HG03196 (cell line): Measurements from ENCODE around the gene BBS1.
"Not testable (repeated sequence)": the region's sequence is repeated elsewhere in the genome, so short reads cannot be mapped to it uniquely, and the experiment has no call there.

Experiments used
- ATAC-seq: cut with Tn5 transposase; IDR thresholded peaks from one replicate; pipeline ENCODE4 v1.9.1; 2021; ENCODE audit not compliant: unreplicated experiment

Gene BBS1

GRCh38 chr11:66524304-66525040 is 14.0 kb downstream of the BBS1 start:
- ATAC-seq = no peak

DNA sequence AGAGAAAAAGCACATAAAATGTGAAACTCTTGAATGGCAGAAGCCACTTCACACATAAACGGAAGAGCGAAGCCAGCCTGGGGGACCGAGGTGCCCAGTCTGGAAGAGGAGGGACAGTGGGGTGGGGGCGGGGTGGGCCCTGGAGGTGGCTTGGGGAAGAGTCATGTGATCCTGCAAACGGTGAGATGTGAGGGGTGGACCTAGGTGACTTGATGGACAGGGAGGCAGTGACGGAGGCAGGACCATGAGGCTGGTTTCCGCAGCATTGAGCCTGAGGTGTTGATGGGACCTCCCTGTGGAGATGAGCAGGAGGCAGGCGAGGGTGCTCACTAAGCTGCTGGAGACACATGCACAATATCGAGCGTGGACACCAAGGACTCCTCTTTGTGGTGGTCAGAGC is 18.6 kb downstream of the BBS1 start:
- ATAC-seq = no peak

GRCh38 chr11:66529655-66530054 is 19.2 kb downstream of the BBS1 start:
- ATAC-seq = no peak

GRCh38 chr11:66530927-66531709 is 20.7 kb downstream of the BBS1 start:
- no peak for ATAC-seq

DNA sequence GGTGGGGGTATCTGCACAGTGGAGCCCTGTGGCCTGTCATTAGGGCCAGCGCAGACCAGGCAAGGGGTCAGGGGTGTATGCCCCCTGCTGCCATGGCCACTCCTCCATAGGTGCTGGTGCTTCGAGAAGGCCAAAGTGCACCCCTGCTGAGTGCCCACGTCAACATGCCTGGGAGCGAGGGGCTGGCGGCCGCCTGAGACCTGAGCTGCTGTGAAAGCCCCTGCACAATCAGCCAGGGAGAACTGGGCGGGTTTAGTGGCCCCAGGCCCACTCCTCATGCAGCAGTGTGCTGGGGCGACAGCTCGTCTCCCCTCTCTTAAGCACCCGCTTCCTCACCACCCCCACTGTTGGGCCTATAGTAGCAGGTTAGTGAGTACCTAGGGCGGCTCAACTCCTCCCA is 21.4 kb downstream of the BBS1 start:
- ATAC-seq = no peak

GRCh38 chr11:66532784-66533183 is 22.3 kb downstream of the BBS1 start:
- no peak for ATAC-seq

GRCh38 chr11:66539170-66539869 is 28.9 kb downstream of the BBS1 start:
- no peak for ATAC-seq

- no peak for ATAC-seq
Observed at GRCh38 chr11:66539870-66540213, 29.4 kb downstream of the BBS1 start.

DNA sequence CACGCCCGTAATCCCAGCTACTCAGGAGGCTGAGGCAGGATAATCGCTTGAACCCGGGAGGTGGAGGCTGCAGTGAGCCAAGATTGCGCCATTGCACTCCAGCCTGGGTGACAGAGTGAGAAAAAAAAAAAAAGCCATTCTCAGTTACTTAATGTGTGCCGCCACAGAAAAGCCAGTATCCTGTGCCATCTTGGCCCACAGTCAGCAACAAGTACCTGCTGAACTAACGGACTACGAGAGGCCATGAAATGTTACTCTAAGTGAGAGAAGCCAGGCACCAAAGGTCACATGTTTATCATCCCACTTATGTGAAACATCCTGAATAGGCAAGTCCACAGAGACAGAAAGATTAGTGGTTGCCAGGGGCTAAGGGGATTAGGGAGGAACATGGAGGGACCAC is 30.2 kb downstream of the BBS1 start:
- not testable (repeated sequence) for ATAC-seq

GRCh38 chr11:66541892-66542291 is 31.5 kb downstream of the BBS1 start:
- no peak for ATAC-seq

GRCh38 chr11:66542362-66542761 is 31.9 kb downstream of the BBS1 start:
- no peak for ATAC-seq

GRCh38 chr11:66543263-66544107 is 33.0 kb downstream of the BBS1 start:
- no peak for ATAC-seq

DNA sequence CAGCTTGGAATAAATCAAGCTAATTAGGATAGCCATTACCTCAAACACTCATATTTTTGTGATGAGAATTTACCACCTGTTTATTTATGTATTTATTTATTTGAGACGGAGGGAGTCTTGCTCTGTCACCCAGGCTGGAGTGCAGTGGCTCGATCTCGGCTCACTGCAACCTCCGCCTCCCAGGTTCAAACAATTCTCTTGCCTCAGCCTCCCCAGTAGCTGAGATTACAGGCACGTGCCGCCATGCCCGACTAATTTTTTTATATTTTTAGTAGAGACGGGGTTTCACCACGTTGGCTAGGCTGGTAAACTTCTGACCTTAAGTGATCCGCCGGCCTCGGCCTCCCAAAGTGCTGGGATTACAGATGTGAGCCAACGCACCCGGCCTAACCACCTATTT is 34.5 kb downstream of the BBS1 start:
- ATAC-seq = not testable (repeated sequence)

DNA sequence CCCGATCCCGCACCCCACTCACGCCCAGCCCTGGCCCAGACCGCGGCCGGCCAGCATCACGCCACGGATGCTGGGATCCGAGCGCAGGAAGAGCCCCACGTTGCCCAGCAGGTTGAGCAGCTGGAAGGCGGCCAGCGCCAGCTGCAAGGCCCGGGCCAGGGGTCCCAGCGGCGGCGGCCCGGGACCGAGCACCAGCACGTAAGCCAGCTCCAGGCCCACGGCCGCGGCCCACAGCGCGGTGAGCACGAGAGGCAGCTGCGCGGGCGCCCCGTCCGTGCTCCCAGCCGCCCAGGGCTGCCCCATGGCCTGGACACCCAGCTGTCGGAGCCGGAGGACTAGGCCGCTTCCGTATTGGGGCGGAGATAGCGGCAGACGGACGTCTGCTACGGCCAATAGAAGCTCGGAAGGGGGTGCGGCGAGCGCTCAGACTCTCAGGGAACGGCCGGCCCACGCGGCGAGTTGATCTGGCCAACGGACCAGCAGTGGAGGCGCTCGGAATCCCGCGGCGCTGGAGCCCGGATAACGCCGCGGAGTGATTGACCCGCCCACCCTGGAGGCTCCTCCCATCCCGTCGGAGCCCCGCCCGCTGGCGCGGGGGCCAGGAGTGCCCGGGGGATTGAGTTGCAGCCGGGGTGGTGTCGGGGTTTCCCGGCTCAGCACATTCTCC is 35.4 kb downstream of the BBS1 start, which contains the start of gene ZDHHC24:
Gene ZDHHC24, minus strand, starts transcription at position 348 of the 667 bp plus-strand sequence. Its CDS starts 45 bp downstream, at position 303.
- peak; percentile 83 for ATAC-seq

DNA sequence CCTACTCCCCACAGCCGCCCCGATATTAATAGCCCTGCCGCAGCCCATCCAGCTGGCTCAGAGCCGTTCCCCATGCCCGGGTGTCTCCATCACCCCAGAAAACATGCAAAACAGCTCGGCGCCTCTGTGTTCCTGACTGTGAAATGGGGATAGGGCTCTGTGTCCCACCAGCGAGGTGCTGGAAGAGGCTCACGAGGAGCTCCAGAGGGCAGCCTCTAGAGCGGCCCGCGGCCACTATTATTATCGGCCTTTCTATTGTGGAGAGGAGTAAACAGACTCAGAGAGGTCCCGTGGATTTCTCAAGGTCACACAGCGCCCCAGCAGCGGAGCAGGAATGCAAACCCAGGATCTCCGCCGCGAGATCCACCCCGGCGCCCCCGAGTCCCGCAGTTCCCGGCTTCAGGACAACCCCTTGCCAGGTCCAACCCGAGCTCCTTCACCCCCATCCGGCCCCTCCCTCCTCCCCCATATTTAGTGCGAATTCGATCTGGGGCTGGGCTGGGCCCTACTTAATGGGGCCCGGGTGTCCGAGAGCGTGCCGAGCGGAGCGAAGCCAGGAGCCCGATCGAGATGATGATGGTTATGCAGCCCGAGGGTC is 36.0 kb downstream of the BBS1 start, which contains the start of gene ACTN3:
Gene ACTN3, plus strand, starts transcription at position 536 of the 598 bp plus-strand sequence. Its CDS starts 35 bp downstream, at position 571.
- no peak for ATAC-seq

DNA sequence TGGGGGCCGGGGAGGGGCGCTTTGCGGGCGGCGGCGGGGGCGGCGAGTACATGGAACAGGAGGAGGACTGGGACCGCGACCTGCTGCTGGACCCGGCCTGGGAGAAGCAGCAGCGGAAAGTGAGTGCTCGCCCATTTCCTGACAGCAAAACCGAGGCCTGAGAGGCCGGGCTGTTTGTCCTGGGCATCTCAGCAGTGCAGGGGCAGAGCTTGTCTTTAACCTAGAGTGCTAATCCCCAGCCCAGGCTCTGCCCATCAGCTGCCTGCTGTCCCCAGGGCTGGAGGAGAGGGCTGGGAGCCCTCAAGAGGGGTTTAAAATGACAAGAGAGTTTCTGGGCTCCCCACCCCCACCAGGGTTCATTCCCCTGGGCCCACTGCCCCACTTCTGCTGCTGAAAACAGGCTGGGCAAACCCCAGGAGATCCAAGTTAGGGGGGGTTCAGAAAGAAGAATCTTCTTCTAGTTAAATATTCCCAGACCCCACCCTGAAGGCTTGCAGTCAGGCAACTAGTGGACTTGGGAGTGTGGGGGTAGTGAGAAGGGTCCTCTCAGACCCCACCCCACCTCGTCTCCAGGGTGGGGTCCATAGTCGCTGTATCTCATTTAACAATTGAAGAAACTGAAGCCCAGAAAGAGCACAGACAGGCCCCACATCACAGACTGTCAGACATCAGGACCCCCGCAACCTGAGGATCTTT is 36.7 kb downstream of the BBS1 start:
- ATAC-seq = no peak

DNA sequence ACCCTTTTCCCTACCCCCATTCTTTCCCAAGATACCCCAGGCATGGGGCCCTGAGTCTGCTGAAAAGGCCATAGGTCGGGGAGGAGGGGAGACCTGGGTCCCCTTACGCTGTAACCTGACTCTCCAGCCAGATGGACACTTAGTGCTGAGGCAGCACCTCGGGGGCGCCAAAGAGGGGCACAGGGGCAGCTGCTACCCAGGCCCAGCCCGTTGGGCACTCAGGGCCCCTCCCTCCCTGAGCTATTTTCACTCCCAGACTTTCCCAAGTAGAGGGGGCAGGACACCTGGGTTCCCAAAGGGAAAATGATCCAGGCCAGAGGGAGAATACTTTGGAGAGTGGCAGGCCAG is 37.2 kb downstream of the BBS1 start:
- ATAC-seq = no peak

- no peak for ATAC-seq
Observed at GRCh38 chr11:66548041-66548440, 37.6 kb downstream of the BBS1 start.
